Body of pancreas (tissue), 4 donors: ENCODE measurements around the gene TBL1Y. TPM values are rescaled to one million over a fixed set of nuclear protein-coding genes. Genes with fewer than 3 reads are reported as not detected.

Experiments
- ATAC-seq: fragments of 150-250 bp; one replicate; pipeline ENCODE4 v1.9.1; 2016
- DNase-seq, 4 donors: peaks; one replicate each; pipeline ENCODE4 v3.0.0-alpha.2; 2019
- H3K27ac ChIP-seq, 4 donors: fragments of 200-600 bp; sonication (generic); 1 replicate in 3 of 4; 2 replicates in 1 of 4; pipeline versions ENCODE4 v1.5.1 to v1.6.1; 2016 to 2019; ENCODE audit warnings: mild to moderate bottlenecking in 1 of 4, mixed read lengths in 1 of 4, moderate library complexity in 1 of 4
- H3K27me3 ChIP-seq, 2 donors: fragments of 200-600 bp; sonication (generic); one replicate each; pipeline ENCODE4 v1.6.0; 2016; ENCODE audit warnings: mild to moderate bottlenecking in 1 of 2
- H3K36me3 ChIP-seq, 2 donors: fragments of 200-600 bp; sonication (generic); replicated peaks in 1 of 2; 2 replicates each; pipeline ENCODE4 v1.5.1; 2016; ENCODE audit warnings: low read depth in 2 of 2; ENCODE audit not compliant: insufficient read depth in 1 of 2
- H3K4me1 ChIP-seq: fragments of 200-600 bp; sonication (generic); one replicate; pipeline ENCODE4 v1.6.0; 2016
- H3K4me3 ChIP-seq, 2 donors: fragments of 200-600 bp; sonication (generic); 1 replicate in 1 of 2; 2 replicates in 1 of 2; pipeline ENCODE4 v1.5.1; 2016 to 2019
- H3K9me3 ChIP-seq, 3 donors: fragments of 200-600 bp; sonication (generic); 1 replicate in 2 of 3; 2 replicates in 1 of 3; pipeline ENCODE4 v1.5.1; 2016
- POLR2A ChIP-seq, 3 donors: fragments of 450-650 bp; IDR thresholded peaks; one replicate each; pipeline ENCODE4 v1.6.1; 2016; ENCODE audit warnings: antibody characterized with exemption in 3 of 3, mild to moderate bottlenecking in 2 of 3
- WGBS, 2 donors: methylation state at CpG; one replicate each; pipeline ENCODE4 v1.1.5; 2017; 5-methylcytosine and 5-hydroxymethylcytosine counted together
- intact Hi-C: fragments of 100-400 bp; cut with DNase I; formaldehyde crosslinking; loops from one replicate; pipeline ENCODE4 v1.15.1; 2023
- total RNA-seq, 2 donors: library from RNA; depleted of rRNA; stranded (reverse); fragments of >200 nt; gene quantifications; one replicate each; pipeline ENCODE4 v1.1.0, GENCODE V29; 2016
- TF ChIP-seq, protein P1 (sequence below), 7 experiments: fragments of 450-650 bp in 4 of 7; fragments of 200-600 bp in 3 of 7; sonication (generic) in 3 of 7; IDR thresholded peaks; one replicate each; pipeline ENCODE4 v1.5.1; 2016 to 2019; ENCODE audit warnings: antibody characterized with exemption in 7 of 7

Gene TBL1Y
- total RNA-seq, 2 donors from 2014 or later, result not detected

DNA sequence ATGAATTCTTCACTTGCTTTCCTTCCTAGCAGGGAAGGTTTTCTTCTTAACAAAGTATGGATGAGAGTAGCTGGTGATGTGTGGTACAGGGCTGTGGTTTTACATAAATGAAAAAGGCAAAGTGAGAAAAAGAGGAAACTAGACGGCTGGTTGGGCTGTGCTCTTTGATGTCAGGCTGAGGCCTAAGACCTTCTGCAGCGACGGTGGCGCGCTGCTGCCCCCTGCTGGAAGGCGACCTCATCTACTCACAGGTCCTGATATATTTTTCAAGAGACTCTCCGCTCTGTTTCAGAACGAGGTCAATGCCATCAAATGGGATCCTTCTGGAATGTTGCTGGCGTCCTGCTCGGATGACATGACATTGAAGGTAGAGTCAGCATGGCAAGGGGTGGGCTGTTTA lies 175.1 kb downstream of the TBL1Y start:
- Histone ChIP-seq H3K27ac (no peak overlapping the region), H3K4me3 (no peak overlapping the region), H3K9me3 (no peaks in the 10 kb centered on the region), H3K36me3 (no peaks in the 10 kb centered on the region), H3K4me1 (no peaks in the 10 kb centered on the region), H3K27me3 (no peaks in the 10 kb centered on the region)
- intact Hi-C loops, result no loop called here
- TF ChIP-seq, protein P1, sequence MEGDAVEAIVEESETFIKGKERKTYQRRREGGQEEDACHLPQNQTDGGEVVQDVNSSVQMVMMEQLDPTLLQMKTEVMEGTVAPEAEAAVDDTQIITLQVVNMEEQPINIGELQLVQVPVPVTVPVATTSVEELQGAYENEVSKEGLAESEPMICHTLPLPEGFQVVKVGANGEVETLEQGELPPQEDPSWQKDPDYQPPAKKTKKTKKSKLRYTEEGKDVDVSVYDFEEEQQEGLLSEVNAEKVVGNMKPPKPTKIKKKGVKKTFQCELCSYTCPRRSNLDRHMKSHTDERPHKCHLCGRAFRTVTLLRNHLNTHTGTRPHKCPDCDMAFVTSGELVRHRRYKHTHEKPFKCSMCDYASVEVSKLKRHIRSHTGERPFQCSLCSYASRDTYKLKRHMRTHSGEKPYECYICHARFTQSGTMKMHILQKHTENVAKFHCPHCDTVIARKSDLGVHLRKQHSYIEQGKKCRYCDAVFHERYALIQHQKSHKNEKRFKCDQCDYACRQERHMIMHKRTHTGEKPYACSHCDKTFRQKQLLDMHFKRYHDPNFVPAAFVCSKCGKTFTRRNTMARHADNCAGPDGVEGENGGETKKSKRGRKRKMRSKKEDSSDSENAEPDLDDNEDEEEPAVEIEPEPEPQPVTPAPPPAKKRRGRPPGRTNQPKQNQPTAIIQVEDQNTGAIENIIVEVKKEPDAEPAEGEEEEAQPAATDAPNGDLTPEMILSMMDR (IDR thresholded peaks at IDR 0.05), result peak in 4 of 7 experiments; percentile 49 to 66 (median 59)
- no peak for TF ChIP-seq POLR2A (IDR thresholded peaks at IDR 0.05)
- 2 to 3% methylated on average over 10 of the region's 10 CpGs for WGBS, 2 donors
- DNase-seq (peak in 2 of 4 donors; percentile 75 to 77), ATAC-seq (peak; percentile 75)

DNA sequence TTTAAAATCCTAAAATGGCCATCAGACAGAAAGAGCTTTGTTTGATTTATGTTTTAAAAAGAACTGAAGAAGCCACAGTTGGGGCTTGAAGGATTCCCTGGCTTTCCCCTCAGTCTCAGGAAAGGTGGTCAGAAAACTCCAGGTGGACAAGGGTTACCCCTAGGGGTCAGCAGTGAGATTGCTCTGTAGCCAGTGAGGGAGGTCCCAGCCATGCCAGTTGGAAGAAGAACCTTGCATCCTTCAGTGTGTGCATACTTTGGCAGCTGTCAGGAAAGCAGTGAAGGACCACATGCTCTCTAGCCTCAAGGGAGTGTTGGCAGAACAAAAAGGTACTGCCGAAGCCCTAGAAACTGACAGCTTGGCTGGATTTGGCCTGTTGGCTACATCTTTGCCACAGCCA lies 182.3 kb downstream of the TBL1Y start:
- Histone ChIP-seq H3K4me3 (no peak overlapping the region), H3K36me3 (no peaks in the 10 kb centered on the region), H3K27ac (no peak overlapping the region), H3K27me3 (no peaks in the 10 kb centered on the region), H3K9me3 (no peaks in the 10 kb centered on the region), H3K4me1 (no peaks in the 10 kb centered on the region)
- TF ChIP-seq, protein P1 (IDR thresholded peaks at IDR 0.05), result no peak
- TF ChIP-seq POLR2A (IDR thresholded peaks at IDR 0.05), result no peak
- ATAC-seq (no peak), DNase-seq (no peak)
- intact Hi-C loops, result no loop called here
- 80 to 100% methylated on average over 1 of the region's 1 CpG for WGBS, 2 donors

DNA sequence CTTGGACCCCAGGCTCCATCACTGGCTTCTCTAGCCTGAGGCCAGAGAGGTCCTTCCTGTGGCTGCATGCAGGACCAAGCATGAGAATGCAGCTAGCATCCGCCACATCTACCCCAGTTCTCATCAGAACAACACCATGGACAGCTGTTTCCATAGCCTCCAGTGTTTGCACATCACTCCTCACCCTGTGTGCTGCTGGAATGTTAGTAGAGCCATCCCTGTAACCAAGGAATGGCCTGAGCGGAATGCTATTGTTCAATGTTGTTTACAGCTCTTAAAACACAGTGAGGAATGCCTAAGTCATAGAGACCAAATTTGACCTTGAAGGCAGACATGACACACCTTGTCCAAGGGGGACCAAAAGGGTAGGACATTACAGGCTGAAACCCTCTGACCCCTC lies 183.9 kb downstream of the TBL1Y start:
- intact Hi-C loops, result no loop called here
- ATAC-seq, result no peak

DNA sequence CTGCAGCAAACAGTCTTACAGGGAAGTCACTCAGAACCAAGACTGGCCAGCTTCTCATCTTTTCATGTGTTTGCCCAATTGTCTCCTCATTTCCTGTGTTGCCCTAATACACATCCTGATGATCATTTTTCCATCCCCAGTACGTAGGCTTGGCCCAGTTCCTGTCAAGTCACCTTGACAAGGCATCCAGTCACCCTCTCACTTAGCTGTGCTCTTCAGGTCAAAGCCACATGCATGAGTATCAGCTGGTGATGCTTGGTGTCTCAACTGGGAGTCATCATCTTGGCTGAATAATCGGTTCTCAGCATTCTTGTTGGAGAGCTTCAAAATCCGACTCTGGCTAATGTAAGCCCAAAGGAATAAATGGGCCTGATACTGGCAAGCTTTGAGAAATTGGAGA lies 186.5 kb downstream of the TBL1Y start:
- ATAC-seq (no peak), DNase-seq (no peak)
- no peaks in the 10 kb centered on the region for H3K27me3 ChIP-seq
- no peaks in the 10 kb centered on the region for H3K36me3 ChIP-seq
- H3K27ac ChIP-seq, result no peak overlapping the region
- no peaks in the 10 kb centered on the region for H3K9me3 ChIP-seq
- H3K4me1 ChIP-seq, result no peaks in the 10 kb centered on the region
- H3K4me3 ChIP-seq, result no peak overlapping the region
- intact Hi-C loops, result no loop called here
- 80 to 90% methylated on average over 3 of the region's 3 CpGs for WGBS, 2 donors
- no peak for TF ChIP-seq POLR2A (IDR thresholded peaks at IDR 0.05)
- TF ChIP-seq, protein P1 (IDR thresholded peaks at IDR 0.05), result no peak

More for the DNA sequence above, 183.9 kb downstream of the TBL1Y start:
- TF ChIP-seq, protein P1 (IDR thresholded peaks at IDR 0.05), result no peak
- TF ChIP-seq POLR2A (IDR thresholded peaks at IDR 0.05), result no peak
- Histone ChIP-seq H3K4me1 (no peaks in the 10 kb centered on the region), H3K4me3 (no peak overlapping the region), H3K27me3 (no peaks in the 10 kb centered on the region), H3K36me3 (no peaks in the 10 kb centered on the region), H3K9me3 (no peaks in the 10 kb centered on the region), H3K27ac (no peak overlapping the region)
- 100% methylated on average over 1 of the region's 2 CpGs; no CpG with 5 or more reads in 1 of the 2 donors for WGBS, 2 donors
- DNase-seq, result no peak

DNA sequence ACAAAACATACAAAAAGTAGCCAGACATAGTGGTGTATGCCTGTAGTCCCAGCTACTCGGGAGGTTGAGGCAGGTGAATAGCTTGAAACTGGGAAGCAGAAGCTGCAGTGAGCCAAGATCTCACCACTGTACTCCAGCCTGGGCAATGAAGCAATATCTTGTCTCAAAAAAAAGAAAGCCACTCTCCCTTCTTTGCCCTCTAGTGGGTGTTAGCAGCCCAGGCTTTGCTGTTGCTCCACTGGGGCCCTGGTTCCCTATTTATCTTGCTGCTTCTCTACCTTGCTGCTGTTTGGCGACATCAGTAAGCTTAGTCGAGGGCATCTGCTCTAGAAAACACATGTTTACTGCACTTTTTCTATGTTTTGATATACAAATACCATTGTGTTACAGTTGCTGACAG lies 189.2 kb downstream of the TBL1Y start:
- ATAC-seq (no peak), DNase-seq (no peak)
- intact Hi-C loops, result no loop called here
- H3K9me3 ChIP-seq, result no peaks in the 10 kb centered on the region
- no peaks in the 10 kb centered on the region for H3K36me3 ChIP-seq
- H3K4me3 ChIP-seq, result no peak overlapping the region
- no peak for TF ChIP-seq POLR2A (IDR thresholded peaks at IDR 0.05)
- TF ChIP-seq, protein P1 (IDR thresholded peaks at IDR 0.05), result no peak
- no peaks in the 10 kb centered on the region for H3K27me3 ChIP-seq
- 82 to 100% methylated on average over 2 to 3 of the region's 3 CpGs for WGBS, 2 donors
- H3K27ac ChIP-seq, result no peak overlapping the region
- no peaks in the 10 kb centered on the region for H3K4me1 ChIP-seq
